ENCODE data around the gene TENT5C.

TENT5C gene

GRCh38 chr1:117590273-117590925 is 15.4 kb upstream of the TENT5C start:
- no peak for DNase-seq (ENCODE audit: insufficient read length, low spot score)
- FAIRE-seq = no peak

GRCh38 chr1:117591252-117591651 is 14.6 kb upstream of the TENT5C start:
- FAIRE-seq = no peak
- no peak for DNase-seq (ENCODE audit: insufficient read length, low spot score)

GRCh38 chr1:117592155-117592554 is 13.7 kb upstream of the TENT5C start:
- FAIRE-seq = no peak
- DNase-seq (ENCODE audit: insufficient read length, low spot score) = no peak

- DNase-seq (ENCODE audit: insufficient read length, low spot score) = no peak
- no peak for FAIRE-seq
Observed at GRCh38 chr1:117594261-117594990, 11.4 kb upstream of the TENT5C start.

GRCh38 chr1:117596023-117596720 is 9.7 kb upstream of the TENT5C start:
- no peak for DNase-seq (ENCODE audit: insufficient read length, low spot score)
- no peak for FAIRE-seq

GRCh38 chr1:117598489-117598888 is 7.4 kb upstream of the TENT5C start:
- FAIRE-seq (no peak), DNase-seq (ENCODE audit: insufficient read length, low spot score) (no peak)

GRCh38 chr1:117599286-117600221 is 6.3 kb upstream of the TENT5C start:
- FAIRE-seq (no peak), DNase-seq (ENCODE audit: insufficient read length, low spot score) (no peak)

GRCh38 chr1:117600325-117600943 is 5.4 kb upstream of the TENT5C start:
- DNase-seq (ENCODE audit: insufficient read length, low spot score) (no peak), FAIRE-seq (no peak)

- no peak for FAIRE-seq
- DNase-seq (ENCODE audit: insufficient read length, low spot score) = no peak
Observed at GRCh38 chr1:117600966-117601365, 4.9 kb upstream of the TENT5C start.

GRCh38 chr1:117602862-117603261 is 3.0 kb upstream of the TENT5C start:
- DNase-seq (ENCODE audit: insufficient read length, low spot score) (no peak), FAIRE-seq (no peak)

GRCh38 chr1:117605164-117605773 is 579 bp upstream of the TENT5C start:
- no peak for FAIRE-seq
- peak; percentile 12 for DNase-seq (ENCODE audit: insufficient read length, low spot score)

- FAIRE-seq (no peak), DNase-seq (ENCODE audit: insufficient read length, low spot score) (no peak)
Observed at GRCh38 chr1:117606649-117607430, 992 bp downstream of the TENT5C start.

- no peak for FAIRE-seq
- DNase-seq (ENCODE audit: insufficient read length, low spot score) = no peak
Observed at GRCh38 chr1:117607471-117607870, 1.6 kb downstream of the TENT5C start.

- DNase-seq (ENCODE audit: insufficient read length, low spot score) (no peak), FAIRE-seq (no peak)
Observed at GRCh38 chr1:117608115-117608615, 2.3 kb downstream of the TENT5C start.

GRCh38 chr1:117608758-117609157 is 2.9 kb downstream of the TENT5C start:
- FAIRE-seq (no peak), DNase-seq (ENCODE audit: insufficient read length, low spot score) (no peak)

- FAIRE-seq (no peak), DNase-seq (ENCODE audit: insufficient read length, low spot score) (no peak)
Observed at GRCh38 chr1:117609471-117609911, 3.6 kb downstream of the TENT5C start.

- no peak for FAIRE-seq
- DNase-seq (ENCODE audit: insufficient read length, low spot score) = no peak
Observed at GRCh38 chr1:117610036-117610435, 4.2 kb downstream of the TENT5C start.

- FAIRE-seq (no peak), DNase-seq (ENCODE audit: insufficient read length, low spot score) (no peak)
Observed at GRCh38 chr1:117611121-117611601, 5.3 kb downstream of the TENT5C start.

Measured in HTR-8/SVneo (cell line).